PC-9 (cell line): Measurements from ENCODE around the gene TMEM14A. TPM values are rescaled to one million over a fixed set of nuclear protein-coding genes. Genes with fewer than 3 reads are reported as not detected.

Experiments
- BruUV-seq: library from RNA; stranded (reverse); fragments of 400-500 nt; replicated peaks from 2 replicates; lab custom pipeline; 2021; lab: Mats Ljungman, UMichigan
- CTCF ChIA-PET: fragments of 300-600 bp; sonication (Branson Sonifier 250); formaldehyde crosslinking; loops from one replicate; lab custom pipeline; 2022; ENCODE audit warnings: antibody characterized with exemption; lab: Charles Lee
- POLR2A ChIA-PET: fragments of 300-600 bp; sonication (Branson Sonifier 250); formaldehyde crosslinking; loops from one replicate; lab custom pipeline; 2022; ENCODE audit warnings: antibody characterized with exemption; ENCODE audit not compliant: unreplicated experiment; lab: Charles Lee
- DNase-seq, 2 experiments: peaks; one replicate each; pipeline versions ENCODE4 v3.0.0 to v3.0.0-alpha.2; 2015 to 2022; ENCODE audit warnings: mixed read lengths in 1 of 2
- H2AFZ ChIP-seq: fragments of 200-600 bp; sonication (generic); 2 replicates; pipeline ENCODE4 v1.8.1; 2017; ENCODE audit warnings: antibody characterized with exemption
- H3F3A ChIP-seq: fragments of 200-600 bp; sonication (generic); 2 replicates; pipeline ENCODE4 v1.8.1; 2017; ENCODE audit warnings: antibody characterized with exemption, mild to moderate bottlenecking, low read depth; ENCODE audit not compliant: insufficient read depth
- H3K27ac ChIP-seq: fragments of 200-600 bp; sonication (generic); 2 replicates; pipeline ENCODE4 v1.6.1; 2016; ENCODE audit warnings: mixed run types
- H3K27me3 ChIP-seq: fragments of 200-600 bp; sonication (generic); 2 replicates; pipeline ENCODE4 v1.6.1; 2016; ENCODE audit warnings: low read depth, mixed run types; ENCODE audit not compliant: insufficient read depth
- H3K36me3 ChIP-seq: fragments of 200-600 bp; sonication (generic); 2 replicates; pipeline ENCODE4 v1.6.1; 2016; ENCODE audit warnings: low read depth, mixed run types
- H3K4me1 ChIP-seq: fragments of 200-600 bp; sonication (generic); replicated peaks from 2 replicates; pipeline ENCODE4 v1.6.1; 2016; ENCODE audit warnings: mixed run types; ENCODE audit not compliant: insufficient read depth
- H3K4me2 ChIP-seq: fragments of 200-600 bp; sonication (generic); 2 replicates; pipeline ENCODE4 v1.6.1; 2017; ENCODE audit warnings: mixed run types
- H3K4me3 ChIP-seq: fragments of 200-600 bp; sonication (generic); 2 replicates; pipeline ENCODE4 v1.6.1; 2016; ENCODE audit warnings: mixed run types
- H3K79me2 ChIP-seq: fragments of 200-600 bp; sonication (generic); 2 replicates; pipeline ENCODE4 v1.6.1; 2017; ENCODE audit warnings: low read depth, mixed run types
- H3K9me2 ChIP-seq: fragments of 200-600 bp; sonication (generic); 2 replicates; pipeline ENCODE4 v1.8.1; 2017; ENCODE audit warnings: mild to moderate bottlenecking; ENCODE audit not compliant: insufficient read depth
- H3K9me3 ChIP-seq: fragments of 200-600 bp; sonication (generic); 2 replicates; pipeline ENCODE4 v1.8.1; 2016; ENCODE audit warnings: low read depth; ENCODE audit not compliant: insufficient read depth
- H4K20me1 ChIP-seq: fragments of 200-600 bp; sonication (generic); 2 replicates; pipeline ENCODE4 v1.8.1; 2017; ENCODE audit not compliant: insufficient read depth
- EZH2 ChIP-seq: fragments of 200-600 bp; sonication (generic); IDR thresholded peaks from 2 replicates; pipeline ENCODE4 v1.8.0; 2017; ENCODE audit warnings: antibody characterized with exemption, low read depth
- intact Hi-C: fragments of 100-400 bp; cut with micrococcal nuclease; formaldehyde crosslinking; loops from one replicate; pipeline ENCODE4 v1.10.0; 2022; ENCODE audit not compliant: unreplicated experiment
- total RNA-seq: library from RNA; stranded (reverse); gene quantifications from 2 replicates; pipeline ENCODE4 v1.2.3, GENCODE V29; 2021
- TF ChIP-seq, protein P1 (sequence below): fragments of 200-600 bp; sonication (generic); conservative IDR thresholded peaks from 2 replicates; pipeline ENCODE4 v1.6.1; 2017; ENCODE audit warnings: mixed run types, antibody characterized with exemption, mild to moderate bottlenecking, moderate library complexity

TMEM14A gene
- total RNA-seq, 1 experiment from 2014 or later, result 75.2 TPM

DNA sequence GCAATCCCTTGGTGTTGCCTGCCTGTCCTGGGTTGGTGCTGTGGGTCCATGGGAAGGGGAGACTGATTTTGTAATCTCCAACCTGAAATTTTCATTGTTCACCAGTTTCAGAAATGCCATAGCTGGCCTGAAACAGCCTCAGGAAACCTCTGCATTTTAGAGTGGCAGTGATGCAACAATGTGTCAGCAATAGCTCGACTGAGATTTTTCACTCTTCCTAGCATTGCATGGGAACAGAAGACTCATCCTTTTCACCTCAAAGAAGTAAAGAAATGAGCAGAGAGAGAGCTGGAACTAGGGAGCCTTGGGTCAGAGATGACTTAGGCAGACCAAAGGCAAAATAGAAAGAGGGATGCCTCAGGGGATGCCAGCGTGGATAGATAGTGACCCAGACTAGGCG, 23.7 kb upstream of the TMEM14A start:
- no TSS peak for BruUV-seq

DNA sequence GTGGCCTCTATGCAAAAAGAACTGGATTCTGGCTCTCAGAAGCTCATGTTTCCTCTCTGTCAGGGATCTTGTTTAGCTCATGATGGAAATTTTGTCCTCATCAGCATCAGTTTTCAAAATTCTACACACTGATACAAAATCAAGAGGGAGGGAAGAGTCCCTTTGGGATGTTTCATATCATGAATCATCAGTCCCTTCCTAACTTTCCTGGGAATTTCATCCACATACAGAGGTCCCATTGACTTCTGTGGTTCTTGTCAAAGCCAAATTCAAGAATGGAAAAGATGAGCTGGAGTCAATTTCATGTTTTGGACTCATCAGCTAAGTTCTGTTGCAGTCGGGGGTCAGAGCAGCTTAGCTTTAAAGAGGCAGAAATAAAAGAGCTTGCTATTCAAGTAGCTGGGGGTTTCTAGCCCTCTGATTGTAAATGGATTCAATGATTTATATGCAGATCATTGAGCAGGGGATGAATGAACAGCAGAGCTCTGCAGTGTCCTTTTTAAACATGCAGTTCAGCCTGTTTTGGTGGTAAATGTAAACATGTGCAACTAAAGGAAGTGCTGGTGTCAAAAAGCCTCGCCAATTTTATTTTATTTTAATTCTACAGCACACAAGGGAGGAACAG, 21.3 kb upstream of the TMEM14A start:
- no peaks in the 10 kb centered on the region for H3F3A ChIP-seq
- no peaks in the 10 kb centered on the region for H4K20me1 ChIP-seq
- POLR2A ChIA-PET, result no interaction called here
- no peak overlapping the region for H3K4me2 ChIP-seq
- H3K9me2 ChIP-seq, result no peaks in the 10 kb centered on the region
- H3K27ac ChIP-seq, result no peak overlapping the region
- no peaks in the 10 kb centered on the region for H3K27me3 ChIP-seq
- no peaks in the 10 kb centered on the region for H3K36me3 ChIP-seq
- no peak for DNase-seq
- TF ChIP-seq, protein P1, sequence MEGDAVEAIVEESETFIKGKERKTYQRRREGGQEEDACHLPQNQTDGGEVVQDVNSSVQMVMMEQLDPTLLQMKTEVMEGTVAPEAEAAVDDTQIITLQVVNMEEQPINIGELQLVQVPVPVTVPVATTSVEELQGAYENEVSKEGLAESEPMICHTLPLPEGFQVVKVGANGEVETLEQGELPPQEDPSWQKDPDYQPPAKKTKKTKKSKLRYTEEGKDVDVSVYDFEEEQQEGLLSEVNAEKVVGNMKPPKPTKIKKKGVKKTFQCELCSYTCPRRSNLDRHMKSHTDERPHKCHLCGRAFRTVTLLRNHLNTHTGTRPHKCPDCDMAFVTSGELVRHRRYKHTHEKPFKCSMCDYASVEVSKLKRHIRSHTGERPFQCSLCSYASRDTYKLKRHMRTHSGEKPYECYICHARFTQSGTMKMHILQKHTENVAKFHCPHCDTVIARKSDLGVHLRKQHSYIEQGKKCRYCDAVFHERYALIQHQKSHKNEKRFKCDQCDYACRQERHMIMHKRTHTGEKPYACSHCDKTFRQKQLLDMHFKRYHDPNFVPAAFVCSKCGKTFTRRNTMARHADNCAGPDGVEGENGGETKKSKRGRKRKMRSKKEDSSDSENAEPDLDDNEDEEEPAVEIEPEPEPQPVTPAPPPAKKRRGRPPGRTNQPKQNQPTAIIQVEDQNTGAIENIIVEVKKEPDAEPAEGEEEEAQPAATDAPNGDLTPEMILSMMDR, result no peak
- TF ChIP-seq EZH2, result no peak
- H3K9me3 ChIP-seq, result no peaks in the 10 kb centered on the region
- intact Hi-C loops, result no loop called here
- CTCF ChIA-PET, result interaction anchor here (0.7 kb wide), 1 partner anchor 154 kb away, joined by 7 read pairs; no protein-coding TSS in a partner anchor
- no peaks in the 10 kb centered on the region for H3K79me2 ChIP-seq
- H2AFZ ChIP-seq, result no peak overlapping the region
- H3K4me3 ChIP-seq, result no peak overlapping the region
- H3K4me1 ChIP-seq, result no peaks in the 10 kb centered on the region
- no TSS peak for BruUV-seq

More for the DNA sequence above, 23.7 kb upstream of the TMEM14A start:
- Histone ChIP-seq H3K9me3 (no peaks in the 10 kb centered on the region), H2AFZ (no peak overlapping the region), H3K27me3 (no peaks in the 10 kb centered on the region), H3K27ac (no peak overlapping the region), H4K20me1 (no peaks in the 10 kb centered on the region), H3K4me1 (no peaks in the 10 kb centered on the region), H3K36me3 (no peaks in the 10 kb centered on the region), H3K4me2 (no peak overlapping the region), H3K4me3 (no peak overlapping the region), H3F3A (no peaks in the 10 kb centered on the region), H3K9me2 (no peaks in the 10 kb centered on the region), H3K79me2 (no peaks in the 10 kb centered on the region)
- ChIA-PET POLR2A (no interaction called here), CTCF (interaction anchor here (1.1 kb wide), 1 partner anchor 239 kb away, joined by 9 read pairs; no protein-coding TSS in a partner anchor)
- intact Hi-C loops, result no loop called here
- TF ChIP-seq, protein P1, result no peak
- DNase-seq, result no peak

DNA sequence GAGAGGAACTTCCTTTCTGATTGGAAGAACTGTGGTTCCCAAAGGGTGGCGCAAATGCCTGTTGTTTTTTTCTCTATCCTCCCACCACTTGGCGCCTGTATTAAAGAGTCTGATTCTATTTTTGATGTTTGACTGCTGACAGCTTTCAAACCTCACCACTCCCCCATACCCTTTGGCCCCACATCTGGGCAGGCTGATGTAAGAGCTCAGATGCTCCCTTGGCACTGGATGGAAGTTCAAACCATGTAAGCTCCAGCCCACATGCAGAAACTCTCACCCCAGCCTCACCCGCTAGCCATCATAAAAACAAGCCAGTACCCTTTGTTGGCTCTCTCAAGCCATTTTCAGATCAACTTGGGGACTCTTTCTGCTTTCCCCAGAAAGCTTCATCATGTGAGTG, 20.0 kb upstream of the TMEM14A start:
- no peaks in the 10 kb centered on the region for H3K79me2 ChIP-seq
- H3K27ac ChIP-seq, result no peak overlapping the region
- no peaks in the 10 kb centered on the region for H4K20me1 ChIP-seq
- ChIA-PET CTCF (interaction anchor here (0.8 kb wide), 1 partner anchor 54 kb away, joined by 16 read pairs; no protein-coding TSS in a partner anchor), POLR2A (no interaction called here)
- H3K27me3 ChIP-seq, result no peaks in the 10 kb centered on the region
- H3K4me1 ChIP-seq, result no peaks in the 10 kb centered on the region
- no peaks in the 10 kb centered on the region for H3K9me2 ChIP-seq
- H3K4me3 ChIP-seq, result no peak overlapping the region
- no peaks in the 10 kb centered on the region for H3K9me3 ChIP-seq
- intact Hi-C loops, result no loop called here
- DNase-seq, result no peak
- TF ChIP-seq, protein P1, result no peak
- no peak for TF ChIP-seq EZH2
- H3F3A ChIP-seq, result no peaks in the 10 kb centered on the region
- BruUV-seq, result no TSS peak
- H3K36me3 ChIP-seq, result no peaks in the 10 kb centered on the region
- H3K4me2 ChIP-seq, result no peak overlapping the region
- H2AFZ ChIP-seq, result no peak overlapping the region
